Activated naive CD8-positive, alpha-beta T cell treated with anti-CD3 and anti-CD28 coated beads, Interleukin-2, amount 10 ng/mL, durations not matched to agents 7 days and 5 days (primary cell): ENCODE data around the gene TIMM23. TPM values are rescaled to one million over a fixed set of nuclear protein-coding genes. Genes with fewer than 3 reads are reported as not detected.
"Not testable (repeated sequence)": the region's sequence is repeated elsewhere in the genome, so short reads cannot be mapped to it uniquely, and the experiment has no call there.

Experiments used
- ATAC-seq: fragments of 150-1000 bp; cut with Tn5 transposase; one replicate; pipeline ENCODE4 v1.10.0; 2021; ENCODE audit warnings: low read depth, moderate library complexity
- POLR2A ChIA-PET: fragments of 350-600 bp; sonication (Branson Sonifier 250); formaldehyde crosslinking; loops from one replicate; lab custom pipeline; 2021; ENCODE audit warnings: antibody characterized with exemption; lab: Charles Lee
- DNase-seq: peaks from one replicate; pipeline ENCODE4 v3.0.0; 2021
- H3K27ac Mint-ChIP-seq: one replicate; pipeline ENCODE4 v1.8.0; 2022; ENCODE audit warnings: mild to moderate bottlenecking, mixed read lengths
- H3K27me3 Mint-ChIP-seq: one replicate; pipeline ENCODE4 v1.8.0; 2022; ENCODE audit warnings: mild to moderate bottlenecking, moderate library complexity, mixed read lengths
- H3K36me3 Mint-ChIP-seq: one replicate; pipeline ENCODE4 v1.8.0; 2021; ENCODE audit warnings: mild to moderate bottlenecking, mixed read lengths
- H3K4me1 Mint-ChIP-seq: one replicate; pipeline ENCODE4 v1.8.0; 2021; ENCODE audit warnings: mixed read lengths
- H3K4me3 Mint-ChIP-seq: one replicate; pipeline ENCODE4 v1.8.0; 2022; ENCODE audit warnings: mild to moderate bottlenecking, moderate library complexity, mixed read lengths
- H3K9me3 Mint-ChIP-seq: one replicate; pipeline ENCODE4 v1.8.0; 2021; ENCODE audit warnings: mixed read lengths
- total RNA-seq, 2 experiments: library from RNA; stranded (reverse); gene quantifications; one replicate each; pipeline ENCODE4 v1.2.3, GENCODE V29; 2021

TIMM23 gene
- total RNA-seq, 2 experiments from 2014 or later = 42.7 to 43.8 TPM

GRCh38 chr10:46035923-46036849 lies 63.9 kb downstream of the TIMM23 start:
- ATAC-seq (no peak), DNase-seq (no peak)
- POLR2A ChIA-PET = no interaction called here
- H3K9me3 Mint-ChIP-seq = no peaks in the 10 kb centered on the region
- H3K4me3 Mint-ChIP-seq = no peak overlapping the region
- H3K36me3 Mint-ChIP-seq = no peaks in the 10 kb centered on the region
- H3K27me3 Mint-ChIP-seq = peaks cover 3% of the 10 kb centered on the region
- no peak overlapping the region for H3K27ac Mint-ChIP-seq
- H3K4me1 Mint-ChIP-seq = peaks cover 11% of the 10 kb centered on the region

GRCh38 chr10:46037107-46037825 lies 65.0 kb downstream of the TIMM23 start:
- H3K27ac Mint-ChIP-seq = no peak overlapping the region
- H3K27me3 Mint-ChIP-seq = peaks cover 8% of the 10 kb centered on the region
- no peaks in the 10 kb centered on the region for H3K9me3 Mint-ChIP-seq
- peaks cover 6% of the 10 kb centered on the region for H3K4me1 Mint-ChIP-seq
- H3K36me3 Mint-ChIP-seq = no peaks in the 10 kb centered on the region
- no peak for DNase-seq
- no peak for ATAC-seq
- no peak overlapping the region for H3K4me3 Mint-ChIP-seq
- POLR2A ChIA-PET = no interaction called here

DNA sequence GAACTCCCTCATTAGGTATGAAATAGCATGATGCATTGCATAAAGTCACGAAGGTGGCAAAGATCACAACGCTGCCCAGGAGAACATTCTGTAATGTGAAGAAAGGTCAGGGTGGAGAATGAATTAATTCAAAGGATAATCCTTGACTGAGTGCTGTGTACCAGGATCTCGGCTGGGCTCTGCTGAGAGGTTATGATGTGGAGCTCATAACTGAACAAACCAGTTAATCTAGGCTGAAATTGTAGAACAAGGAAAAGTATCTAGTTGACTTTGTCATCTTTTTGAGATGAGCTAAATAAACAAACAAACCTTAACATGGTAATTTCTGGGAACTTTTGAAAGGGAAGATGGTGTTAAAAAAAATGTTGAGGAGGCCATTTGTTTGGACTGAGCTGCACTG lies 67.7 kb downstream of the TIMM23 start:
- no peak overlapping the region for H3K4me3 Mint-ChIP-seq
- peaks cover 1% of the 10 kb centered on the region for H3K4me1 Mint-ChIP-seq
- peaks cover 15% of the 10 kb centered on the region for H3K27me3 Mint-ChIP-seq
- no peak overlapping the region for H3K27ac Mint-ChIP-seq
- no peaks in the 10 kb centered on the region for H3K9me3 Mint-ChIP-seq
- DNase-seq (no peak), ATAC-seq (no peak)
- POLR2A ChIA-PET = no interaction called here
- H3K36me3 Mint-ChIP-seq = no peaks in the 10 kb centered on the region

GRCh38 chr10:46042527-46042926 lies 70.2 kb downstream of the TIMM23 start:
- DNase-seq = no peak
- H3K4me1 Mint-ChIP-seq = no peaks in the 10 kb centered on the region
- POLR2A ChIA-PET = no interaction called here
- no peaks in the 10 kb centered on the region for H3K9me3 Mint-ChIP-seq
- ATAC-seq = no peak
- no peak overlapping the region for H3K4me3 Mint-ChIP-seq
- H3K27me3 Mint-ChIP-seq = peaks cover 18% of the 10 kb centered on the region
- no peaks in the 10 kb centered on the region for H3K36me3 Mint-ChIP-seq
- H3K27ac Mint-ChIP-seq = no peak overlapping the region

DNA sequence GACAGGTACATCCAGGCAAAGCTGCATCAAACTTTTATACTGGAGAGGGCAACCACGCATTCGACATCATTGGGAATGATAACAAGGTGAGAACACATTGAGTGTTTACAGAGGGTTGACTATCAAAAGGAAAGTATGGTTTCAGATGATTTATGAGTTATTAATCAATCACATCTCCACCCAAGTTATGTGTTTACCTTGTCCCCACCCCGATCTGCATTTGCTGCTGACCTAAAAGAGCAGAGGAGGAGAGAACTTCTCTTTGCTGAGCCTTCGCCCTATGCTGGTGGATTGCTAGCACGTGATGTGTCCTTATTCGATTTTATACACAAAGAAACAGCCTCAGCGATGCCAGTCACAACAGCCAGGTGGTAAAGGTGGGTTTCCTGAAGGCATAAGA lies 74.0 kb downstream of the TIMM23 start, which contains the start of gene MSMB:
MSMB (minus strand) TSS at position 9 of the 400 bp plus-strand sequence. CDS start 32 bp downstream, outside the sequence.
- Mint-ChIP-seq H3K9me3 (no peaks in the 10 kb centered on the region), H3K36me3 (no peaks in the 10 kb centered on the region), H3K27me3 (peaks cover 18% of the 10 kb centered on the region), H3K4me1 (no peaks in the 10 kb centered on the region), H3K27ac (no peak within 1 kb of the TSS), H3K4me3 (no peak within 1 kb of the TSS)
- ATAC-seq (no peak), DNase-seq (no peak)
- POLR2A ChIA-PET = no interaction called here

DNA sequence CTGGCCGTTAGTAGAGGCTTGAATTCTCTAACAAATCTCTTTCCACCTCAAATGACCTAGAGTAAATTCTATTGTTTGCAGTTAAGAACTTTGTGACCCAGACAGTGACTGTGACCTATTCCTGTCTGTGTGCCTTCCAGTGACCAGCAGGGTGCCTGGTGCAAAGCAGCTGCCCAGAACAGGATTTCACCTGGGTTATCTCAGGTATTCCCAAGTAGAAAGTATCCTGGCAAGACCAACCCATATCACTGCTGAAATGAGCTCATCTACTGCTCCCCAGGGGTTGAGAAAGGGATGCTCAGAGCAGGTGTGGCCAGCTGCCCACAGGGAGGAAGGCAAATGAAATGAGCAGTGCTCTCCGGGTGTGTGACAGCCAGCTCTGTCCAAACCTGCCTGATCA lies 75.9 kb downstream of the TIMM23 start:
- no peak overlapping the region for H3K27ac Mint-ChIP-seq
- DNase-seq (no peak), ATAC-seq (no peak)
- H3K27me3 Mint-ChIP-seq = peaks cover 14% of the 10 kb centered on the region
- H3K4me1 Mint-ChIP-seq = no peaks in the 10 kb centered on the region
- H3K4me3 Mint-ChIP-seq = no peak overlapping the region
- POLR2A ChIA-PET = no interaction called here
- no peaks in the 10 kb centered on the region for H3K36me3 Mint-ChIP-seq
- H3K9me3 Mint-ChIP-seq = no peaks in the 10 kb centered on the region

DNA sequence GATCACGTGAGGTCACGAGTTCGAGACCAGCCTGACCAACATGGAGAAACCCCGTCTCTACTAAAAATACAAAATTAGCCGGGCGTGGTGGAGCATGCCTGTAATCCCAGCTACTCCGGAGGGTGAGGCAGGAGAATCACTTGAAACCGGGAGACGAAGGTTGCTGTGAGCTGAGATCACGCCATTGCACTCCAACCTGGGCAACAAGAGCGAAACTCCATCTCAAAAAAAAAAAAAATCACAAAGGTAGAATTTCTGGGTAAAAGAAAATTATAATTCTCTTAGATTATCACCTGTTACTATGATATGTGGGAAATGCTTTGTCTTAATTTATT lies 77.2 kb downstream of the TIMM23 start:
- H3K27ac Mint-ChIP-seq, H3K9me3 Mint-ChIP-seq, ATAC-seq, H3K4me3 Mint-ChIP-seq, H3K36me3 Mint-ChIP-seq, H3K27me3 Mint-ChIP-seq, POLR2A ChIA-PET, DNase-seq, H3K4me1 Mint-ChIP-seq: not testable (repeated sequence)

GRCh38 chr10:46050941-46051623 lies 78.8 kb downstream of the TIMM23 start:
- Mint-ChIP-seq H3K4me3 (no peak overlapping the region), H3K27me3 (peaks cover 6% of the 10 kb centered on the region), H3K4me1 (peaks cover 4% of the 10 kb centered on the region), H3K9me3 (no peaks in the 10 kb centered on the region), H3K27ac (no peak overlapping the region), H3K36me3 (no peaks in the 10 kb centered on the region)
- POLR2A ChIA-PET = no interaction called here
- ATAC-seq = no peak
- DNase-seq = no peak

DNA sequence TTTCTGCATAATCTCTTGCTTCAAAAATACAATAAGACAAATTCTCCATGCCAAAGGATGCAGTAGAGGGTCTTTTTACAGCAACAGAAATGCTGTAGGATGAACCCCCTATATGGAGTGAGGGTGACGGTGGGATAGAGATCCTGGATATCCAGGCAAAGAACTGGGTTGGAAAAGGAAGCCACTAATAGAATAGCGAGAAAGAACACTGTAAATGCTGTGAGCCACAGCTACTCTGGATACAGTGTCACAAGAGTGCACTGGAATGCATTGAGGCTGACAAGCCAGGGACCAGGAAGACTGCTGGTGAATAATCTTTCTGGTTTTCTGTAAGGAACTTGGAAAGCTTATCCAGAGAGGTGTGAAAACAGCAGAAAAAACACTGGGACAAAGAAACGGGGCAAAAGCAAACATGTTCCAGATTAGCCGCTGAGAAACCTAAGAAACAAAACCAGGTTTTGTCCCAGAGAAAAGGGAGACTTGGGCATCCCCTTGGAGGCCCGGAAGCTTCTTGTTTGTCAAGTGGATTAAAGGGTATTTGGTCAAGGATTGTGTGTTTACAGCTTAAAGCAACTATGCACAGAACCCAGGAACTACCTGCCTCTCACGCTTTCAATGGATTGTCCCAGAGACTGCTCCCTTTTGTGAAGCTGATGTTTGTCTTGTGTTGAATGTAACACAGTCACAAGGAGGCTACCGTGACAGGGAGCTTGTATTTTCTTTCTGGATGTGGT lies 79.9 kb downstream of the TIMM23 start:
- Mint-ChIP-seq H3K4me3 (no peak overlapping the region), H3K9me3 (peaks cover 2% of the 10 kb centered on the region), H3K27ac (no peak overlapping the region), H3K27me3 (peaks cover 6% of the 10 kb centered on the region), H3K36me3 (peaks cover 3% of the 10 kb centered on the region), H3K4me1 (peaks cover 4% of the 10 kb centered on the region)
- POLR2A ChIA-PET = no interaction called here
- DNase-seq = no peak
- ATAC-seq = no peak

DNA sequence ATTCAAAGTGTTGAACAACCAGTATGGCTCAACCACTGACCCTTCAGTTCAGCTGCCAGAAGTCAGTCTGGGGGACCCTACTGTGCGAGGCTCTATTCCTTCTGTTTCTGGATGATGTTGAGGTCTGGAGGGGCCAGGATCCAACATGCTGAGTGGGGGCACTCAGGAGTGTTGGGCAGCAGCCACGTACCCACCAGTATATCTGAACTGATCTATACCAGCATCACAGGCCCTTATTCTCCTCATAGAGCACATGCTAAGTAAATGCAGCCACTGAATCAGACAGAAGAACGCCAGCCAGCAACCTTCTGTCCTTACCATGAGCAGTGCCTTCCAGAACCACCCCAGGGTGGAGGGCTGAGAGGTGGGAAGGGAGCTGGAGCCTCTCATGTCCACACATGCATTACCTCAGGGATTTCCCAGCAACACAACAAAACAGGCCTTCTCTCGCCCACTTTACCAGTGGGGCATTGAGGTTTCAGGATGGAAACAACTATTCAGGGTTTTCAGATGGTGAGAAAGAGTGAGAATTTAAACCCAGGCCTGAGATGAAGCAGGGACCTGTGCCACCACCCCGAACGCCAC lies 80.6 kb downstream of the TIMM23 start:
- Mint-ChIP-seq H3K4me1 (peaks cover 4% of the 10 kb centered on the region), H3K27ac (no peak overlapping the region), H3K36me3 (peaks cover 3% of the 10 kb centered on the region), H3K27me3 (peaks cover 8% of the 10 kb centered on the region), H3K9me3 (peaks cover 5% of the 10 kb centered on the region), H3K4me3 (no peak overlapping the region)
- no peak for ATAC-seq
- DNase-seq = no peak
- POLR2A ChIA-PET = no interaction called here
